Activated CD8-positive, alpha-beta T cell treated with anti-CD3 and anti-CD28 coated beads, Interleukin-2, amount 10 ng/mL, durations not matched to agents 7 days and 5 days (primary cell): ENCODE data around the gene ZNF853. TPM values are rescaled to one million over a fixed set of nuclear protein-coding genes. Genes with fewer than 3 reads are reported as not detected.
"Not testable (repeated sequence)": the region's sequence is repeated elsewhere in the genome, so short reads cannot be mapped to it uniquely, and the experiment has no call there.

Experiments
- ATAC-seq: fragments of 150-1000 bp; cut with Tn5 transposase; one replicate; pipeline ENCODE4 v1.10.0; 2021; ENCODE audit warnings: moderate library complexity
- CTCF ChIA-PET: fragments of 350-600 bp; sonication (Branson Sonifier 250); formaldehyde crosslinking; loops from one replicate; lab custom pipeline; 2021; ENCODE audit warnings: antibody characterized with exemption; lab: Charles Lee
- POLR2A ChIA-PET: fragments of 350-600 bp; sonication (Branson Sonifier 250); formaldehyde crosslinking; loops from one replicate; lab custom pipeline; 2021; ENCODE audit warnings: antibody characterized with exemption; lab: Charles Lee
- DNase-seq: peaks from one replicate; pipeline ENCODE4 v3.0.0-alpha.2; 2020
- H3K27ac Mint-ChIP-seq: one replicate; pipeline ENCODE4 v1.8.0; 2021; ENCODE audit warnings: mild to moderate bottlenecking, mixed read lengths
- H3K27me3 Mint-ChIP-seq: one replicate; pipeline ENCODE4 v1.8.0; 2021; ENCODE audit warnings: low read depth, mixed read lengths
- H3K36me3 Mint-ChIP-seq: one replicate; pipeline ENCODE4 v1.8.0; 2021; ENCODE audit warnings: low read depth, mixed read lengths
- H3K4me1 Mint-ChIP-seq: one replicate; pipeline ENCODE4 v1.8.0; 2021; ENCODE audit warnings: low read depth, mixed read lengths
- H3K4me3 Mint-ChIP-seq: one replicate; pipeline ENCODE4 v1.8.0; 2021; ENCODE audit warnings: mild to moderate bottlenecking, mixed read lengths
- H3K9me3 Mint-ChIP-seq: one replicate; pipeline ENCODE4 v1.8.0; 2022; ENCODE audit warnings: mixed read lengths; ENCODE audit not compliant: insufficient read depth
- total RNA-seq, 2 experiments: library from RNA; stranded (reverse); gene quantifications; one replicate each; pipeline ENCODE4 v1.2.3, GENCODE V29; 2021

ZNF853 gene
- total RNA-seq, 2 experiments from 2014 or later: 0.78 to 1.0 TPM

DNA sequence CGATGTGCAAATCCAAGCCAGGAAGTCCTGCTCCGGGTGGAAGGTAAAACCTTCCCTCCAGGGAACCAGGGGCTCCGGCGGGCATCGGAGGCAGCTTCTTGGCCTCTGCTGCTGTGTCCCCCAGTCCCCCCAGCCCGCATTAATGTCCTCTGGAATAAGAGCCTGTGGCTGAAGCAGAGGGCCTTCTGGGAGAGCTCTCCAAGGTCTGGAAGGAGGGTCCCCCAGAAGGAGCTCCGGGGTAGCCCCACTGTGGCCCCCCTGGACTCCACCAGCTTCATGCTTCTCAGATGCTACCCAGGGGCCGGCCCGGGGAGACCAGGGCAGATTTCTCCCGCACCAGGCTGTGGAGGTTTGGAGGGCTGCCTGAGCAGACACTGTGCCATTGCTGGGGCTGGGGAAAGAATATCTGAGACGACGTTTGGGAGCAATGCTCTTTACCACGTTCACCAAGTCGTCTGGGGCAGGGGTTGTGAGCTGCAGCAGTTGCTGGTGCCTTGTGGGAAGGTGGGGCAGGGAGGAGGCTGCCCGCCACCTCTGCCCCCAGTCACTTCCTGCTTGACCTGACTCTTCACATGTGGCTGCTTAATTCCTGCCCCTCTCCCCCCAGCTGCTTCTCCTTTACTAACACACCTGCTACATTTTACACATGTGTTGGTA lies 8.3 kb downstream of the ZNF853 start:
- ATAC-seq (peak; percentile 79), DNase-seq (peak; percentile 52)
- POLR2A ChIA-PET: interaction anchor here (0.6 kb wide), 1 partner anchor 32 kb away, joined by 3 read pairs; no protein-coding TSS in a partner anchor
- H3K36me3 Mint-ChIP-seq: peaks cover 6% of the 10 kb centered on the region
- H3K9me3 Mint-ChIP-seq: no peaks in the 10 kb centered on the region
- H3K4me3 Mint-ChIP-seq: peak overlapping the region; percentile 53
- CTCF ChIA-PET: interaction anchor here (2.1 kb wide), 1 partner anchor 34 kb away, joined by 7 read pairs; the partner anchor contains the start of gene INTS15
- H3K27ac Mint-ChIP-seq: peak overlapping the region; percentile 87
- no peaks in the 10 kb centered on the region for H3K27me3 Mint-ChIP-seq
- H3K4me1 Mint-ChIP-seq: peaks cover 46% of the 10 kb centered on the region

DNA sequence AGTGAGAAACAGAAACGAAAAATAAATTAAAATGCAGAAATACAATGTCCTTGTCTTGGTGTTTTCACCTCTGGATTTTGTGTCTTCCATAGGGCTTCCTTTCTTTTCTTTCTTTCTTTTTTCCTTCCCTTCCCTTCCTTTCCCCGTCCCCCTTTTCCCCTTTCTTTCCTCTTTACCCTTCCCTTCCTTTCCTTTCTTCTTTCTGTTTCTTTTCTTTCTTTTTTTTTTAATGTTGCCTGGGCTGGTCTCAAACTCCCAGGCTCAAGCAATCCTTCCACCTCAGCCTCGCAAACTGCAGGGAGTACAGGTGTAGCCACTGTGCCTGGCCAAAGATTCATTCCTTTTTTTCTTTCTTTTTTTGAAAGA lies 8.8 kb downstream of the ZNF853 start:
- Mint-ChIP-seq H3K4me1 (peaks cover 43% of the 10 kb centered on the region), H3K36me3 (peaks cover 6% of the 10 kb centered on the region), H3K9me3 (no peaks in the 10 kb centered on the region), H3K27me3 (no peaks in the 10 kb centered on the region), H3K27ac (peak overlapping the region; percentile 87), H3K4me3 (peak overlapping the region; percentile 53)
- DNase-seq: no peak
- no peak for ATAC-seq
- ChIA-PET CTCF (interaction anchor here (2.1 kb wide), 1 partner anchor 34 kb away, joined by 7 read pairs; the partner anchor contains the start of gene INTS15), POLR2A (no interaction called here)

DNA sequence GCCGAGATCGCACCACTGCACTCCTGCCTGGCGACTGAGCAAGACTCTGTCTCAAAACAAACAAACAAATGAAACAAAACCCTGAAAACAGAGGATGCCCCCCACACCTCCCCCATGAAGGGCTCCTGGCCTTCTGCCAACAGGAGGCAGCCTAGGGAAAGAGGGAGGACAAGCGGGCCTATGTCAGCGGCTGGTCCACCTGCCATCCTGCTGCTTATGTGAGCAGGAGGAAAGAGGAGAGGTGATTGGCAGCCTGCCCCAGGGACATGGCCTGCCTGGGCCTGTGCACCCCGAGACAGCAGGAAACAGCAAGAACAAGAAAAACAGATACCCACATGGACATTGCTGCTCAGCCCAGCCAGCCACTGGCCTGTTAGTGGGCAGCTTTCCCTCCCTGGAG lies 12.6 kb downstream of the ZNF853 start:
- ATAC-seq (no peak), DNase-seq (no peak)
- no peaks in the 10 kb centered on the region for H3K27me3 Mint-ChIP-seq
- no peaks in the 10 kb centered on the region for H3K36me3 Mint-ChIP-seq
- peaks cover 15% of the 10 kb centered on the region for H3K4me1 Mint-ChIP-seq
- ChIA-PET CTCF (no interaction called here), POLR2A (no interaction called here)
- H3K27ac Mint-ChIP-seq: no peak overlapping the region
- no peak overlapping the region for H3K4me3 Mint-ChIP-seq
- H3K9me3 Mint-ChIP-seq: no peaks in the 10 kb centered on the region

DNA sequence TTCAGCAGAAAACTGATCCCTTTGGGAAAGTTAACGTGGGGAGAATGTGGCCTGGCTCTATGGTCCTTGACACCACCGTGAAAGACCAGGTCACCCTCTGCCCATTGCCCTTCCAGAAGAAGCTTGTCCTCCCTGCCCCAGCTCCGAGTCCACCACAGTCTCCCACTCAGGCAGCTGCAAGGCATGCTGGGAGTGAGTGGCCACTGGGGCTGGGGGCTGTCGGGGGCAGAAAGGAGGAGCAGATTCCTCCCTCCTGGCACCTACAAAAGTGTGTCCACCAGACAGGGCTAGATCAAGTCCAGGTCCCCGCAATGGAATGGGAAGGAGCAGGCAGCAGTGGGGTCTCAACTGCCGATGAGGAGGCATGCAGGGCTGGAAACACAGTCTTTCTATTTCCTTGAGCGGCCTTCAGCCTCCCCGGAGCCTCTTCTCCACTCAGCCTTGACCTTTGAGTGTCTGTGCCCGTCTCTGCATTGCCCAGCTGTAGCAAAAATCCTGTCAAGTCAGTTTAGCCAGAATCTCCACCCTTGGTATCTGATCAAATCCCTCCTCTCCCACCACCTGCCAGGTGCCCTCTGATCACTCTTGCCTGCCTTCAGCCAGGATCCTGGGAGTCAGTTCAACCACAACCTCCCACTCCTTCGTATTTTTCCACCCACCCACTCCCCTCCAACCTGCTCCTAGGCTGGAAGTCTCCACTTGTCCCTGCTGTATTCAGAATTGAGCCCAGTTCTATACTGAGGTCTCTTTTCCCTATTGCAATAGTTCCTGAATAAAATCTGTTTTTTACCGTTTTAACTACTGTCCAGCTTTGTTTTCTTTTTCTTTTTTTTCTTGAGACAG lies 14.8 kb downstream of the ZNF853 start:
- H3K4me1 Mint-ChIP-seq: peaks cover 8% of the 10 kb centered on the region
- ATAC-seq: no peak

DNA sequence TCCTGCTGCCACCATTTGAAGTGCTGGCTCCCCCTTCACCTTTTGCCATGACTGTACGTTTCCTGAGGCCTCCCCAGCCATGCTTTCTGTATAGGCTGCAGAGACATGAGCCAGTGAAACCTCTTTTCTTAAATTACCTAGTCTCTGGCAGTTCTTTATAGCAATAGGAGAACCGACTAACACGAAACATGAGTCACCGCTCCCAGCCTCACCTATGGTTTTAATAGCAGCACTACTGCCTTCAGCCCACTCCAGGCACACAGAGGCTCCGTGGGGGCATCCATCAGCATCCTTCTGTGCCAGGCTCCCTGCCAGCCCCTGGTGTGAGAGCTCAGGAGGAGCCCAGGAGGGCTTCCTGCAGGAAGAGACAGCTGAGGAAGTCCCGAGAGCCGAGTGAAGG lies 16.2 kb downstream of the ZNF853 start:
- ChIA-PET CTCF (interaction anchor here (1.3 kb wide), 1 partner anchor 115 kb away, joined by 3 read pairs; no protein-coding TSS in a partner anchor), POLR2A (interaction anchor here (1.4 kb wide), 1 partner anchor 55 kb away, joined by 3 read pairs; the partner anchor contains the start of gene ZDHHC4)
- Mint-ChIP-seq H3K9me3 (no peaks in the 10 kb centered on the region), H3K4me3 (no peak overlapping the region), H3K27ac (no peak overlapping the region), H3K27me3 (no peaks in the 10 kb centered on the region), H3K4me1 (peaks cover 15% of the 10 kb centered on the region), H3K36me3 (no peaks in the 10 kb centered on the region)
- DNase-seq (no peak), ATAC-seq (no peak)

More for the DNA sequence above, 14.8 kb downstream of the ZNF853 start:
- Mint-ChIP-seq H3K27me3 (no peaks in the 10 kb centered on the region), H3K27ac (no peak overlapping the region), H3K9me3 (no peaks in the 10 kb centered on the region), H3K36me3 (no peaks in the 10 kb centered on the region), H3K4me3 (no peak overlapping the region)
- ChIA-PET POLR2A (no interaction called here), CTCF (interaction anchor here (1.3 kb wide), 1 partner anchor 114 kb away, joined by 3 read pairs; no protein-coding TSS in a partner anchor)
- DNase-seq: no peak

DNA sequence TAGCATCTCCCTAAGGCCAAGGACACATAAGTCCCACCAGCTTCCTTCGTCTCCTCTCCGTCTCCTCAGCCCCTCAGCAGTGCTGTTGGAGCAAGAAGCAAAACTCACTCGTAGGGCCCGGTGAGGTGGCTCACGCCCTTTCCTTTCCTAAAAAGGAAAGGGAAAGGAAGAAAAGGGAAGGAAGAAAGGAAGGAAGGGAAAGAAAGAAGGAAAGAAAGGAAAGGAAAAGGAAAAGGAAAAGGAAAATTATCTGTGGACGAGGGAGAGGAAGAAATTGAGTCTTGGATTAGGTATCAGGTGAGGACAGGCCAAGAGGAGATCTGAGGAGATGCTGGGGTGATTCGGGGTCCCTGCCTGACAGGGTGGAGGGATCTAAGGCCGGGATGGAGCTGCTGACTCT lies 18.6 kb downstream of the ZNF853 start:
- H3K36me3 Mint-ChIP-seq: peaks cover 8% of the 10 kb centered on the region
- H3K4me1 Mint-ChIP-seq: peaks cover 28% of the 10 kb centered on the region
- no peak for ATAC-seq
- no peaks in the 10 kb centered on the region for H3K27me3 Mint-ChIP-seq
- H3K9me3 Mint-ChIP-seq: no peaks in the 10 kb centered on the region
- DNase-seq: no peak
- CTCF ChIA-PET: no interaction called here
- H3K4me3 Mint-ChIP-seq: no peak overlapping the region
- no peak overlapping the region for H3K27ac Mint-ChIP-seq
- POLR2A ChIA-PET: no interaction called here

DNA sequence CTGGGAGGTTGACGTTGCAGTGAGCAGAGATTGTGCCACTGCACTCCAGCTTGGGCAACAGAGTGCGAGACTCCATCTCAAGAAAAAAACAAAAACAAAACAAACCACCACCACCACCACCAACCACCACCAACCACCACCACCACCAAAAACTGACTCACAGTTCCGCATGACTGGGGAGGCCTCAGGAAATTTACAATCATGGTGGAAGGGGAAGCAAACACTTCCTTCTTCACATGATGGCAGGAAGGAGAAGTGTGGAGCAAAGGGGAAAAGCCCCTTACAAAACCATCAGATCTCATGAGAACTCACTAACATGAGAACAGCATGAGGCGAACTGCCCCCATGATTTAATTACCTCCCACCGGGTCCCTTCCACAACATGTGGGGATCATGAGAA lies 19.6 kb downstream of the ZNF853 start:
- CTCF ChIA-PET, ATAC-seq, H3K27ac Mint-ChIP-seq, DNase-seq, H3K9me3 Mint-ChIP-seq, POLR2A ChIA-PET, H3K27me3 Mint-ChIP-seq: not testable (repeated sequence)
- Mint-ChIP-seq H3K4me1 (peaks cover 37% of the 10 kb centered on the region), H3K36me3 (peaks cover 17% of the 10 kb centered on the region), H3K4me3 (peak overlapping the region; percentile 76)

DNA sequence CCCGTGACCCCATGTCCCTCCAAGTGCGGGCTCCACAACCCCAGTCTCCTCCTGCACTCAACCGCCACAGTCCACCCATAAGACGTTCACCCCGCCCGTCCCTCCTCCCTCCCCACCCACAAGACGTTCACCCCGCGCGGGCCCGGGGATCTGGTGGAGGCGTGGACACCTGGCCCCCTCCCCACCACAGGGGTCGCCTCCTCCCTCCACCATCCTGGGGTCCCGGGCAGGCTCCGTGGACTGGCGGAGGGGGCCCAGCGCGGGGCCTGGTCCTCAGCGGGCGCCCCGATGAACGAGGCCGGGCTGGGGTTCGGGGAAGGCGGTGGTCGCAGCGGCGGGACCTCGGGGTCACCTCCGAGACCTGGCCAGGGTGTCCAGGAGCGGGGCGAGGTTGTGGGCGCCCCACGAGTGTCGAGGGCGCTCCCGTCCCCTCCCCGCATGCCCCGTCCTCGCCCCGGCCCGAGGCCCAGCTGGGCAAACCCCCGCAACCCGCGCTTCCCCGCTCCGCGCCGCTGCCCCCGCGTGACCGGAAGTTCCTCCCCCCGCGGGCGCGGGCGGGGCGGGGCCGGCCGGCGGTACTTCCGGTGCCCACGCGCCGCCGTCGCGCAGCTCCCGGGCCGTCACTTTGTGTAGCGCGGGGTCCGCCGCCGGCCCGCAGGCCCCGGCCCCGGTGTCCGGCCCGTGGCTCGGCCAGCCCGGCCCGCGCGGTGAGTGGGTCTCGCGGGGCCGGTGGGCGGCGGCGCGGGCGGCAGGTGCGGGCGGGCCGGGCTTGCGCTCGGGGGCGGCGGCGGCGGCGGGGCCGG lies 21.5 kb downstream of the ZNF853 start, which contains the start of gene ZNF316:
TSS of gene ZNF316 (plus strand) at position 578 of the 803 bp plus-strand sequence. CDS start 5,092 bp downstream, outside the sequence.
- Mint-ChIP-seq H3K36me3 (peaks cover 31% of the 10 kb centered on the region), H3K27ac (peak within 1 kb of the TSS; percentile 87), H3K27me3 (no peaks in the 10 kb centered on the region), H3K4me1 (peaks cover 41% of the 10 kb centered on the region), H3K9me3 (no peaks in the 10 kb centered on the region), H3K4me3 (peak within 1 kb of the TSS; percentile 93)
- DNase-seq (peak; percentile 64), ATAC-seq (peak; percentile 80)
- CTCF ChIA-PET: interaction anchor here (1.6 kb wide), 1 partner anchor 15 kb away, joined by 4 read pairs; no protein-coding TSS in a partner anchor
- POLR2A ChIA-PET: interaction anchor here (0.5 to 1.0 kb wide), 2 partner anchors 11 to 14 kb away, joined by 3 read pairs; no protein-coding TSS in a partner anchor

DNA sequence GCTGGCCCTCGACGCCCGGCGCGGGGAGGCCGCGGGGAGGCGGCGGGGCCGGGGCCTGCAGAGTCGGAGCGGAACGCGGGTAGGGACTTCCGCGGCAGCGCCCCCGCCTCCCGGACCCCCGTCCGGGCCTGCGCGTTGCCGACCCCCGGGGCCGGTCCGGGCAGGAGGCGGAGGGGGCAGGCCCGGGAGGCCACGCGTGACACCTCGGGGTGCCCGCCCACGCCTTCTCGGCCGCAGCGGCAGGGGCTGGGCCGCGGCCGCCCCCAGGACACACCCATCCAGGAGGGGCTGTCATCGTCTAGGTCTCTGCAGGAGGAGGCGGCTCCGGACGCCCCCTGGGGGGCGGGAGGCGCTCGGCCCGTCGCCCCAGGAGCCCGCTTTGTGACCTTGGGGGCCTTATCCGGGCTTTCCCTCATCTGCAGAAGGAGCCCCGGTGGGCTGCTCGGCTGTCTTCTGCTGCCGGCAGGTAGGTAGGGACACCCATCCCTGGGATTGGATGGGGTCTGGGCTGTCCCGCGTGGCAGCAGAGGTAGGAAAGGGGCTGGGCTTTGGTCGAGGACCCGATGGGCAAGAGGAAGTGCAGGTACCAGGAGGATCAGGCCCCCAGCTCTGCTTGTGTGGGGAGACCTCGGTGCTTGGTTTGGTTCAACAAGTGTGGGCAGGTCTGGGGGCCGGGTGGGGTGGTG lies 22.3 kb downstream of the ZNF853 start:
- DNase-seq (peak; percentile 72), ATAC-seq (peak; percentile 86)
- H3K27ac Mint-ChIP-seq: peak overlapping the region; percentile 87
- peaks cover 34% of the 10 kb centered on the region for H3K36me3 Mint-ChIP-seq
- ChIA-PET POLR2A (interaction anchor here (0.5 kb wide), 1 partner anchor 14 kb away, joined by 3 read pairs; no protein-coding TSS in a partner anchor), CTCF (interaction anchor here (1.0 kb wide), 1 partner anchor 47 kb away, joined by 4 read pairs; the partner anchor contains the start of gene INTS15)
- peak overlapping the region; percentile 93 for H3K4me3 Mint-ChIP-seq
- no peaks in the 10 kb centered on the region for H3K27me3 Mint-ChIP-seq
- no peaks in the 10 kb centered on the region for H3K9me3 Mint-ChIP-seq
- H3K4me1 Mint-ChIP-seq: peaks cover 41% of the 10 kb centered on the region

DNA sequence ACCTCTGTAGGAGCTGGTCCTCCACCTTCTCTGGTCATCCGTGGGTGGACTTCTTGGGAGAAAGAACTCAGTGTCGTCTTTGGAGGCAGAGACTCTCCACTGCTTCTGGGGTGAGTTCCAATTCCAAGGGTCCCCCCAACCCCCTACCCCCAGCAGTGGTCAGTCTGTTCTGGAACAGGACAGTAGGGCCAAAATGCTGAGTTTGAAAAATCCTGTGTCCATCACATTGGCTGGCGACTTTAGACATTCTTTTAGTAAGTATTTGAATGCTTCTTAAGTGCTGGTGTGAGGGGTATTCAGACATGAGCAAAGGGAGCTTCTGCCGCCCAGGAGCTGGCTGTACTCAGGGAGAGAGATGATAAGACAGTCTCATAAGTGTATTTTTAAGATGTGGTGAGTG lies 23.6 kb downstream of the ZNF853 start:
- Mint-ChIP-seq H3K4me1 (peaks cover 38% of the 10 kb centered on the region), H3K27ac (peak overlapping the region; percentile 87), H3K27me3 (no peaks in the 10 kb centered on the region), H3K9me3 (no peaks in the 10 kb centered on the region), H3K4me3 (peak overlapping the region; percentile 93), H3K36me3 (peaks cover 40% of the 10 kb centered on the region)
- ATAC-seq (no peak), DNase-seq (no peak)
- CTCF ChIA-PET: no interaction called here
- POLR2A ChIA-PET: no interaction called here
